ENCODE data around the gene COBL. TPM values are rescaled to one million over a fixed set of nuclear protein-coding genes. Genes with fewer than 3 reads are reported as not detected.

The COBL gene
- total RNA-seq, 1 donor from 2014 or later, result 0.11 TPM

DNA sequence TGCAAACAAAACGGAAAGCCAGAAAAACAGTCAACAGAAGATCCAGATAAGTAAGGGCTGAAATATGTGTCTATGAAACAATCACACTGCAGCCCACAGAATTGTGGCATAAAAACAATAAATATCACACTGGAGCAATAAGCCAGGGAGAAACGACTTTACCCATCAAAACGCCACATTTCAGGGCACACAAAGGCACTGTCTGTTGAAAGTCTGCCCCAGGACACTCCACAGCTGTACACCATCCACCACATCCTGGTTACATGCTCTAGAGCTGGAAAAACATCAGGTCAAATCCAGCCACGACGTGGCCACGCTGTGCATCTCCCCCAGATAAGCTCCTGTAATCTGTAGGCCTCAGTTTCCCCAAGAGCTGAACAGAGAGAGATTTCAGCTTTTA, 88.7 kb downstream of the COBL start:
- Histone ChIP-seq H3K27me3 (no peaks in the 10 kb centered on the region), H3K9me3 (no peaks in the 10 kb centered on the region), H3K4me1 (no peaks in the 10 kb centered on the region), H3K4me3 (no peak overlapping the region), H3K36me3 (no peaks in the 10 kb centered on the region), H3K27ac (no peak overlapping the region)
- no peak for DNase-seq (ENCODE audit: low spot score in 2 of 2)
- intact Hi-C loops (cut with DNase I), result no loop called here
- TF ChIP-seq, protein P1, sequence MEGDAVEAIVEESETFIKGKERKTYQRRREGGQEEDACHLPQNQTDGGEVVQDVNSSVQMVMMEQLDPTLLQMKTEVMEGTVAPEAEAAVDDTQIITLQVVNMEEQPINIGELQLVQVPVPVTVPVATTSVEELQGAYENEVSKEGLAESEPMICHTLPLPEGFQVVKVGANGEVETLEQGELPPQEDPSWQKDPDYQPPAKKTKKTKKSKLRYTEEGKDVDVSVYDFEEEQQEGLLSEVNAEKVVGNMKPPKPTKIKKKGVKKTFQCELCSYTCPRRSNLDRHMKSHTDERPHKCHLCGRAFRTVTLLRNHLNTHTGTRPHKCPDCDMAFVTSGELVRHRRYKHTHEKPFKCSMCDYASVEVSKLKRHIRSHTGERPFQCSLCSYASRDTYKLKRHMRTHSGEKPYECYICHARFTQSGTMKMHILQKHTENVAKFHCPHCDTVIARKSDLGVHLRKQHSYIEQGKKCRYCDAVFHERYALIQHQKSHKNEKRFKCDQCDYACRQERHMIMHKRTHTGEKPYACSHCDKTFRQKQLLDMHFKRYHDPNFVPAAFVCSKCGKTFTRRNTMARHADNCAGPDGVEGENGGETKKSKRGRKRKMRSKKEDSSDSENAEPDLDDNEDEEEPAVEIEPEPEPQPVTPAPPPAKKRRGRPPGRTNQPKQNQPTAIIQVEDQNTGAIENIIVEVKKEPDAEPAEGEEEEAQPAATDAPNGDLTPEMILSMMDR (IDR thresholded peaks at IDR 0.05), result no peak

DNA sequence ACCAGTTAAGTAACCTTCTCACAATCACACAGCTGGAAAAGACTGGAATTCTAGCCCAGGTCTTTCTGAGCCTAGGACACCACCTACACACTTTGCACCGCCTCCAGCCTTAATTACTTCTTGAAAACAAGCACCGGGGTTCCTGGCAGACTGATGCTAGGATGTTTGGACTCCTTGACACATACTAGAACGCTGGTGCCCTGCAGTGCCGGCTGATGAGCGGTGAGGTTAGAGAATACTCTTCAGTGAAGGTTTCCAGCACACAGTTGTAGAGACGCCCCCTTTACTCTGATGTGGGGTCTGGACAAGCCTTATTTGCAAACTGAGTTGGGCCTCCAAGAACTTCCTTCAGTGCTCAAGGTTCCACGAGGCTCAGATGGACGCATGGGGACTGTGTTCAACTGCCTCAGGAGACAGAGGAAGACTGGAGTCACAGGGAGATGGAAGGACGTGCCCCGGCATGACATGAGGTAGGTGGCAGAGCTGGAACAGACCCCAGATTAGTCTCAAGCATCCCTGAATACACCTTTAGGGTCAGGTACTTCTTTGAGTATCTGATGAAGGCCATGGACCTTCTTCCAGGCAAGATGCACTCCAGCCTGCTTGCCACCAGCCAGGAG, 89.6 kb downstream of the COBL start:
- no peak overlapping the region for H3K4me3 ChIP-seq
- no peak for DNase-seq (ENCODE audit: low spot score in 2 of 2)
- TF ChIP-seq, protein P1 (IDR thresholded peaks at IDR 0.05), result no peak
- no peak overlapping the region for H3K27ac ChIP-seq
- intact Hi-C loops (cut with DNase I), result no loop called here
- H3K4me1 ChIP-seq, result no peaks in the 10 kb centered on the region
- H3K27me3 ChIP-seq, result no peaks in the 10 kb centered on the region
- H3K36me3 ChIP-seq, result no peaks in the 10 kb centered on the region
- H3K9me3 ChIP-seq, result no peaks in the 10 kb centered on the region

DNA sequence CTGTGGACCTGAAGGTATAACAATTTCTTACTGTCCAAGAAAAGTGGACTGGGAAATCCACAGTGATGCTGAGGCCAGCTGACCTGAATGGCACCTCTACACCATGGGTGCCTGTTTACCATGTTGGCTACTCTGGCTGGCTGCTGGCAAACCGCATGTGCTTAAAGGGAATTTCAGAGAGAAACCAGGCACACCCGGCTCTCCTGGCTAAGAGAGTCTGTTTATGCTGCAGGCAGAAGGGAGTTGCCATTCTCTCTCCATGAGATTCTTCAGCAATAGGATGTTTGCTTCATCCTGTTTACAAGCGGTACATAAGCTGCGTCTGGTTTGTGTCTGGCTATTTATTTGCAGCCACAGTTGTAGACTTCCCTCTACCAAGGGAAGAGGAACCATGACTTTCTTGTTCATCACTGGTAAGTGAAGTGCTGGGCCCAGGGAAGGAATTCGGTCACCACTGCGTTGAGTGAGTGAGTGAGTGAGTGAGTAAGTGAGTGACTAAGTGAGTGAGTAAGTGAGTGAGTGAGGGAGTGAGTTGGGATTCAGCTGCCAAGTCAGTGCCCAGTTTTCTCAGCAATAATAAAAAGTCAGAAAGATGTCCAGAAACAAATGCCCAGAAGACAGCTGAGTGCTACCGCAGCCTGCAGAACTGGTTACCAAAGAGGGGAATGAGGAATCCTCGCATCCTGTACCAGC, 90.4 kb downstream of the COBL start:
- H3K36me3 ChIP-seq, result no peaks in the 10 kb centered on the region
- intact Hi-C loops (cut with DNase I), result no loop called here

DNA sequence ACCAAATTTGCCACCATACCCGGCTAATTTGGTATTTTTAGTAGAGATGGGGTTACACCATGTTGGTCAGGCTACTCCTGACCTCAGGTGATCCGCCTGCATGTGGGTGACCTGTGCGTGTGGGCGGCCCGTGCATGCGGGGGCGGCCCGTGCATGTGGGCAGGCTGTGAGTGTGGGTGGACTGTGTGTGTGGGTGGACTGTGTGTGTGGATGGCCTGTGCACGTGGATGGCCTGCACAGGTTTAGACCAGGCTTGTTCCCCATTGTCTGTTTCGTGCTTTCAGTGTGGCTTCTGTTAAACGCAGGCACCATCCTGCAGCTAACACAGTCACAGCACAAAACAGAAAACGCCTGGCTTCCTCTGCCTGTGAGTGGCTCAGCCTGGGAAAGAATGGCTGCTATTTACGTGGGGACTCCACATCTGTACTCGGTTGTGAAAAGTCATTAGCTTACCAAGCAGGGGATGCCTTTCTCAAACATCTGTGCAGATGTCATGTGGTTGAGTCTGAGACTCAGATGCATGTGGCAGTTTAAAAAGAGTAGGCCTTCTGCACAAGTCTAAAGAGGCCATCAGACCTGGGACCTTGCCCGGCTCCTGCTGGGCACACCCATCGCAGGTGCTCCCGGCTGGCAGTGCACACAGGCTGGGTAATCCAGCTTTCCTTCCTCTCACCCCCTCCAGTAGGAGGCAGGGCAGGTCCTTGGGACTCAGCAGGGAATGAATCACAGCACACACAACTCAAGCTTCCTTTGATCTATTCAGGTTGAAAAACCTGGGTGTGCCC, 91.6 kb downstream of the COBL start:
- no peaks in the 10 kb centered on the region for H3K36me3 ChIP-seq
- H3K27ac ChIP-seq, result no peak overlapping the region
- no peaks in the 10 kb centered on the region for H3K9me3 ChIP-seq
- no peaks in the 10 kb centered on the region for H3K4me1 ChIP-seq
- intact Hi-C loops (cut with DNase I), result no loop called here
- TF ChIP-seq, protein P1 (IDR thresholded peaks at IDR 0.05), result no peak
- DNase-seq (ENCODE audit: low spot score in 2 of 2), result no peak
- no peak overlapping the region for H3K4me3 ChIP-seq
- no peaks in the 10 kb centered on the region for H3K27me3 ChIP-seq

More for the DNA sequence above, 90.4 kb downstream of the COBL start:
- no peak for DNase-seq (ENCODE audit: low spot score in 2 of 2)
- Histone ChIP-seq H3K4me1 (no peaks in the 10 kb centered on the region), H3K9me3 (no peaks in the 10 kb centered on the region), H3K4me3 (no peak overlapping the region), H3K27me3 (no peaks in the 10 kb centered on the region), H3K27ac (no peak overlapping the region)
- TF ChIP-seq, protein P1 (IDR thresholded peaks at IDR 0.05), result no peak

DNA sequence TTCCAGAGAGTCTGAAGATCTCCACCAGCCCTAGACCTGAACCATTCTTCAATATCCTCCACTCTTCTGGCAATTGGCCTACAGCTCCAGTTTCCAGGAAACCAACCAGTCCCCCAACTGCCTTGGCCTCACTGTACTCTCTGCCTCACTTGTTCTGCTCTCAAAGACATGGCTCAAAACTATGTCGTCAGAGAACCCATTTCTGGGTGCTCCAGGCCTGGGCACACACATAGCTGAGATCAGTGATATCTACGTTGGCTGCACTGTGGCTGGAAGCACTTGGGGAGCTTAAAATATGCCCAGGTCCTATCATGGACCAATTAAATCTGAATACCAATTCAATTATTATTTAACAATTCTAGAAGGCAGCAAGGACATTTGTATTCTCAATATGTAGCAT, 93.1 kb downstream of the COBL start:
- TF ChIP-seq, protein P1 (IDR thresholded peaks at IDR 0.05), result no peak
- no peaks in the 10 kb centered on the region for H3K36me3 ChIP-seq
- H3K27ac ChIP-seq, result no peak overlapping the region
- intact Hi-C loops (cut with DNase I), result no loop called here
- no peak overlapping the region for H3K4me3 ChIP-seq
- no peaks in the 10 kb centered on the region for H3K9me3 ChIP-seq
- no peaks in the 10 kb centered on the region for H3K4me1 ChIP-seq
- DNase-seq (ENCODE audit: low spot score in 2 of 2), result no peak
- H3K27me3 ChIP-seq, result no peaks in the 10 kb centered on the region

Measured in ascending aorta (tissue), 2 donors.